GM10847 (cell line): ENCODE data around the gene KLK13.

ENCODE experiments used
- POLR2A ChIP-seq: IDR thresholded peaks from 2 replicates; pipeline ENCODE4 v1.6.1; 2011; ENCODE audit not compliant: insufficient read length; ENCODE audit errors: extremely low read depth

The KLK13 gene, protein sequence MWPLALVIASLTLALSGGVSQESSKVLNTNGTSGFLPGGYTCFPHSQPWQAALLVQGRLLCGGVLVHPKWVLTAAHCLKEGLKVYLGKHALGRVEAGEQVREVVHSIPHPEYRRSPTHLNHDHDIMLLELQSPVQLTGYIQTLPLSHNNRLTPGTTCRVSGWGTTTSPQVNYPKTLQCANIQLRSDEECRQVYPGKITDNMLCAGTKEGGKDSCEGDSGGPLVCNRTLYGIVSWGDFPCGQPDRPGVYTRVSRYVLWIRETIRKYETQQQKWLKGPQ

DNA sequence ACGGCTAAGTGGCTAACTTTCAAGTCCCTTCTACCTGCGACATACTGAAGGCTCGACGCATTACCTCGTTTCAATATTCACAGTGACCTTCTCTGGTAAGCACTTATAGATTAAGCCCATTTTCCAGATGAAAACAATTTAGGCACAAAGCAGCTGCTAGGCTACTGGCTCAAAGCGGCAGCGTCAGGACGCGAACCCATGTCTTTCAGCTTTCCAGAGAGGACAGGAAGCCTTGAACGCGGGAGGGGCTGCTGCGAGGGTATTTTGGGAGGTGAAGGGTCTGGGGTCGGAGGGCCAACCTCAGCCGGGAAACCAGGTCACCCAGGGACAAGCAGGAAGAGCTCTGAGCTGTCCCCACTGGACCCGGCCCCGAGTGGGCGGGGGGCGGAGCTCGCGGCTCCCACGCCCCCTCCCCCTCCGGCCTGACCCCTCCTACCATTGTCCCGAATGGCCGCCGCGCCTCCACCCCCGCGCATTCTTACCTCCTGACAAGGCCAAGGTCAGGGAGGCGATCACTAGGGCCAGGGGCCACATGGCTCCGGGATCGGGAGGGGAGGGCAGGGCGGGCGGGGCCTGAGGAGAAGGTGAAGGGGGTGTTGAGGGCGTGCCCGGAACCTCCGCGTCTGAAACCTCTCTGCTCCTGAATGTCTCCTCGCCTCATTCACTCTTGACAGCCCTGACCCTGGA lies at the start of gene KLK13:
Gene KLK13 (minus strand): TSS at position 559 of the 687 bp plus-strand sequence. CDS start 25 bp downstream, at position 534.
- TF ChIP-seq POLR2A, result no peak

DNA sequence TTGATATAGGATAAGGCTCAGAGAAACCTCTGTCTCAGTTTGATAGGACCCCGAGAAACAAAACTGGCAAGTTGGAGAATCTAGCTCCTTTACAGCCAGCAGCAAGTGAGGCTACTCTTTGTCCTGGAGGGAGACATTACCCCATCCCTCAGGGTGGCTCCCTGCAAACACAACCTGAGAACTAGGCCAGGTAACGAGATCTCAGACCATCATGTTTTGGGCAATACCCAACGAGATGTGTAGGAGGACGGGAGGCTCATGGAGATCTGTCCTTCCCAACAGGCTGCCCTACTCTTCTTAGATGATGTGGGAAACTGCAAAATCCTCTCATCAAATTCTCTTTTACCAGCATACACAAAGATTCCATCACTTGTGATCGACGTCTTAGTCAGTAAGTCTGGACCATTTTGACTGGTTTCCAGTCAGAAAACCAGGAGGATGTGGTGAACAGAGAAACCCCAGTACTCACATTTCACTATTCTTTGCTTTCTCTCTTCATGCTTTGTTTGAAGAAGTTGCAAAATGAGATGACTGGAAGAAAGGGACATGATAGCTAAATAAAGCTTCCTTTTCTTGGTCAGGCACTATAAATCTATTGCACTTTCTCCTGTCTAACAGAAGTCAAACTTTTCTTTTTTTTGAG lies 49.3 kb upstream of the KLK13 start:
- no peak for TF ChIP-seq POLR2A

DNA sequence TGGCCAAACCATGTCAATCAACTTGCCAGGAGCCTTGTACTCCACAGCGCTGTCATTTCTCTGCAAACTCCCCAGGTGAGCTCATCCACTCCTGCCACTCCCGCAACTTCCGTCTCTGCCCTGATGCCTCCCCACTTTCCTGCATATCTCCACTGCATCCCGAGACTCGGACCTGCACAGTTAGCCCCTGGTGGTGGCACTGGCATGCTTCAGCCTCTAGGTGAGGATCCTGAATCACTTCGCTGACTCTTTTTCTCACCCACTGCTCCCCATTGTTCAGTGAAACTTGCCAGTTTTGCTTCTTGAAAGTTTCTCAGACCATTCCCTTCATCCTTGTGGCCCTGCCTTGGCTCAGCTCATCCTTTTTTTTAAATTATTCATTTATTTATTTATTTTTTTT lies 46.7 kb upstream of the KLK13 start:
- no peak for TF ChIP-seq POLR2A

DNA sequence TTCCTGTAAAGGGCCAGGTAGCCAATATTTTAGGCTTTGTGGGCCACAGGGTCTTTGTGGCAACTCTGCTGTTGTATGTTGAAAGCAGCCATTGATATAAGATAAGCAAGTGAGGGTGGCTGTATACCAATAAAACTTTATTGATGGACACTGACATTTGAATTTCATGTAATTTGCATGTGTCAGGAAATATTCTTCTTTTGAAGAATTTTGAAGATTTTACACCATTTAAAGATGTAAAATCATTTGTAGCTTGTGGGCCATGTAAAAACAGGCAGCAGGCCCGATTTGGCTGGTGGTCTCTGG lies 45.7 kb upstream of the KLK13 start:
- TF ChIP-seq POLR2A, result no peak

DNA sequence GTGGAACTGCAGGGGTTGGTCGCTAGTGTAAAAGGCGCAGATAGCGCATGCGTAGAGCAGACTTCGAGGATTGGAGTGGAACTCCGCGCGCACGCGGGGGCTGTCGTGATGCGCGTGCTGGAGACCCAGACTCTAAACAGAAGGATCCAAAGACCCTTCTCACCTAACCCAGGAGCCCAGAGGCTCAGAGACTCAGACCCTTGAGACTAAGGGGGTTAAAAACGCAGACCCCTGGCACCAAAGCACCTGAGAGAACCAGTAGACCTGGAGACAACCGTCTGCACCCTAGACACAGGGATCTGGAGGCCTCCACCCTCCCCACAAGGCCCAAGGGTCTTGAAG lies 43.9 kb upstream of the KLK13 start:
- no peak for TF ChIP-seq POLR2A

DNA sequence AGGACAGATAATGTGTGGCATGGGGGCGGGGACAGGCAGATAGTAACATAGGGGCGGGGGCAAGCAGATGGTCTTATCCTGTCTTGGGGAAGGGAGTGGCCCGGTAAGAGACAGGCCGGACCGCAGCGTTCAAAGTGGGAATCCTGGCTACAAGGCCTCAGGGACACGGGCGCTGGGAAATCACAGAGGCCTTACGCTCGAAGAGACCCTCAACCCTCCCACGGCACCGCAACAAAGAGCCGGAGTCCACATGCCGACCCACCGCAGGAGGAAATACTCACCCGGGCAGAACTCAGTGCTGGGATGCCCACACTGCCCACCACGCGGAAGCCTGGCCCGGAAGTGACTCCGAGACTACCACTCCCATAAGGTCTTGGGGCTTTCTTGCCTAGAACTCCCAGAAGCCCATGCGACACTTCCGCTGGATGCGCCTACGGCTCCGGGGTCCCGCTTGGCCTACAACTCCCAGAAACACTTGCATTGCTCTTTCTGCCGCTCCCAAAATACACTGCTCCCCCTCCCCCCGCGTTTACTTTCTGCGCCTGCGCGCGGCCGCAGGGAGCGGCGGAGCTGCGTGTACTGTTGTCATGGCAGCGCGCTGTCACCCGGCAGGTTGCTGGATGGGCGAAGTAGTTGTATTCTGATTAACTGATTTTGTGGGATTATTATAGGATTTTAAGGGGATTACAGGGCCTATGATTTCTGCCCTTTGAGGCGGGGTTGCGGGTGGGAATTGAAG lies 43.3 kb upstream of the KLK13 start, which contains the start of gene CTU1:
Gene CTU1 (minus strand): TSS at position 344 of the 739 bp plus-strand sequence. CDS start 3,840 bp downstream, outside the sequence.
- peak; percentile 51 for TF ChIP-seq POLR2A

DNA sequence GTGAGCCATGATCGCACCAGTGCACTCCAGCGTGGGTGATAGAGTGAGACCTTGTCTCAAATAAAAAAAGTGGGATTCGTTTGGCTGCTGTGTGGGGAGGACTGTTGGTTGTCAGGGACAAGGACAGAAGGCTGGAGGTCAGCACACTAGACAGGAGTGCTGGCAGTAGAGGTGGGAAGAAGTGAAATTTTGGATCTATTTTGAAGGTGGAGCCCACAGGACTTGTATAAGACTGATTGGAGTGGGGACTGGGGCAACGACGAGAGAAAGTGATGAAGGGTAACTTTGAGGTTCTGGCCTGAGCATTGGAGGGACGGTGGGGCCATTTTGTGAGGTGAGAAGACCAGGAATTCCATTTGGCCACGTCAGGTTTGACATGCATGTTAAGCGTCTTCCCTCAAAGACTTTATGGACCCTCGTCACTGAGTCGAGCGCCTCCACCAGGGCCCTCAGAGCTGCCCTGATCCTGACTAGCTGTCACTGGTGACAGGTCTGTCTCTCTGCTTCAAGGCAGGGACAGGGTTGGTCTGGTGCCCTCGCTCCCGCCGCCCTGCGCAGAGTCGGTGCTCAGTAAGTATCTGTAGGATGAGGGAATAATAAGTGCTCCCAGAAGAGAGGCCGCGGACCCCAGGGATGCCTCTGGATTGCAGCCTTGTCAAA lies 42.6 kb upstream of the KLK13 start:
- no peak for TF ChIP-seq POLR2A

DNA sequence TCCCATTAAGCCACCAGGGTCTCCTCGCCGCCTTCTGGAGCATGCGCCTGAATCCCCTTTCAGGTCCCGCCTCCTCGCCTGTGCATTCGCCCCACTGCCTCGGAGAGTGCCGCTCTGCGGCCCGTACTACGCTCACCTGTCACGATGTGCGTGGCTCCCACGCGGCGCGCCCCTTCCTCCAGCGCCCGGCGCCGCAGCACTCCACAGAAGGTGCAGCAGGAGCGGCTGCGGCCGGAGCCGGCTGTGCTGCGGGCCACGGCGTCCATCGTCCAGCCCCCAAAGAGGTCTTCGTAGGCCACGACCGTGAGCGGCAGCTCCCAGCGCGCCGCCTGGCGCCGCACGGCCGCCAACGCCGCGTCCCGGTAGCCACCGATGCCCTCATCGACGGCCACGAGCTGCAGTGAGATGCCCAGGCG lies 39.0 kb upstream of the KLK13 start:
- TF ChIP-seq POLR2A, result no peak

DNA sequence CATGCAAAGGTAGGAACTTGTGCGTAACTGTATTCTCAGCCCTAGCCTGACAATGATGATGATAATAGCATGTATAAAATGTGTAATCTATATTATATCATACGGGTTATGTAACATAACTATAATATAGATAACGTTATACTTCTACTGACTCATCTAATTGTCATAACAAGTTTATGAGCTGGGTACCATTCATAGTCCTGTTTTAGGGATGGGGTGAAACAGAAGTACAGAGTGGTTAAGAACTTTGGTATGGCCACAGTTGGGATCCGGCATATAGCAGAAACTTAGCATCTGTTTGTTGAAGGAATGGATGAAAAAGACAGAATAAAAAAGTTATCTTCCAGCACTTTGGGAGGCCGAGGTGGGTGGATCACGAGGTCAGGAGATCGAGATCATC lies 38.1 kb upstream of the KLK13 start:
- TF ChIP-seq POLR2A, result no peak

DNA sequence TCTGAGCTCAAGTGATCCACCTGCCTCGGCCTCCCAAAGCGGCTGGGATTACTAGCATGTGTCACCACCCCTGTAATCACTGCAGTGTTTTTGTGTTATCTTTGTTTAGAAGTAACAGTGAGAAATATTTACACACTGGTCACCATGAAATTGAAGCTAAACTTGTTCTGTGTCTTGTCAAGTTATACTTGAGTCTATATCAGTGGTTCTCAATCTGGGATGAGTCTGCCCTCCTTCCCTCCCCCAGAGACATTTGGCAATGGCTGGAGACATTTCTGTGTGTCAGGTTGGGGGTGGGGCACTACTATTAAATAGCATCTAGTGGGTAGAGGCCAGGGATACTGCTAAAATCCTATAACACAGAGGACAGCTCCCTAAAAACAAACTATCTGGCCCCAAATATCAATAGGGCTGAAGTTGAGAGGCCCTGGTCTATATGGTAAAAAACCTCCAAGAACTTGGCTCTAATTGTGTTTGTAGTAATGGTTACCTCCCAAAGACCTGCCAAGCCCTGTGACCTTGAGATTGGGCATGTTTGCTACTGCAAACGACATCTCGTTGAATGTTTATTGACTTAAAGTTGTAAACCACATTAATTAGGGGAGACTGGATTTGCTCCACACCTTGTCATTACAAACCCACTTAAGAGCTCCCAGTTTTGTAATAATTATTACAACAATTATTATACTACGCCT lies 36.4 kb upstream of the KLK13 start:
- TF ChIP-seq POLR2A, result no peak

DNA sequence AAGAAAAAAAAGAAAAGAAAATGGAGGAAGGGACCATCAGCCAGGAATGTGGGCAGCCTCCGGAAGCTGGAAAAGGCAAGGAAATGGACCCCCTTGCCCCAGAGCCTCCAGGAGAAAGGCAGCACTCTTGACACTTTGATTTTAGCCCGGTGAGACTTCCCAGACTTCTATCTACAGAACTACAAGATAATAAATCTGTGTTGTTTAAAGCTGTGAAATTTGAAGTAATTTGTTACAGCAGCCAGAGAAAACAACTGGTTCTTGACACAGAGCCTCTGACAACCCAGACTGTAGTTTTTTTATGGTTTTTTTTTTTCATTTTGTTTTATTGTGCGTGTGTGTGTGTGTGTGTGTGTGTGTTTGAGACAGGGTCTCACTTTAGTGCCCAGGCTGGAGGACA lies 35.7 kb upstream of the KLK13 start:
- TF ChIP-seq POLR2A, result no peak

DNA sequence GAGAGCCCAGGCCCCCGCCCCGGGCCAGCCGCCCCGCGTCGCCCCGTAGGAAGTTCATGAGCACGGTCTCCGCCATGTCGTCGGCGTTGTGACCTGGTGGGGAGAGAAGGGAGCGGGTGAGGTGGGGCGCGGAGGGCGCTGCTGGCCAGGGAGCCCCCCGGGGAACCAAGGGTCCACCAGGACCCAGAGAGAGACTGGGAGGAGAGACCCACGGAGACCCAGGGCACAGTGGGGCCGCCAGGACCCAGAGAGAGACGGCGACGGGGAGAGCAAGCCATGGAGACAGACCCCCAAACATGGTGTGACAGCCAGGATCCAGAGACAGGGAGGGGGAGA lies 34.1 kb upstream of the KLK13 start:
- TF ChIP-seq POLR2A, result no peak

DNA sequence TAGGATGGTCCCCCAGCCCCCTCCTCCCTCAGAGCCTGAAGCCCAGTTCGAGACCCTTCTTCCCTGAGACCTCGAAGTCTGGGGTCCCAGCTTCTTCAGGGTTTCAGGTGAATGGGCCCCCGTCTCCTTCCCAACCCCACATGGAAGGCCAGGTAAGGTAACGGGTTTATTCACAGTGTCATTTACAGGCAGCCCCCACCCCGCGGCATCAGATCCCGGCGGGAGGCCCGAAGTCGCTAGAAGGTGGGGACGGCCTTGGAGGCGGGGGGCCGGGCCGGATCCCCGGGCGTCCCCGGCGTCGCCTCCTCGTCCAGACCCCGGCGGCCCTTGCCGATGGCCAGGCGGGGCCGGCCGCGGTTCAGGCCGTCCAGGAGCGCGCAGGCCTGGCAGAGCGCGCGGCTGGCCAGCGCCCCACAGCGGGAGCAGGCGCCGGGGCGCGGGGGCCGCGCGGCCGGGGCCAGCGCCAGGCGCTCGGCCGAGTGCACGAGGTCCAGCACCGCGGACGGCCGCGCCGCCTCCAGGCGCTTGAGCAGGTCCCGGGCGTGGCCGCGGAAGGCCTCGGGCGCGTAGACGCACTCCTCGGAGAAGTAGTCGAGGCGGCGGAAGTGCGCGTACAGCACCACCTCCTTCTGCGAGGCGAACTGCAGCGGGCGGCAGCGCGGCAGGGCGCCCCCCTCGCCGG lies 33.6 kb upstream of the KLK13 start:
- no peak for TF ChIP-seq POLR2A

DNA sequence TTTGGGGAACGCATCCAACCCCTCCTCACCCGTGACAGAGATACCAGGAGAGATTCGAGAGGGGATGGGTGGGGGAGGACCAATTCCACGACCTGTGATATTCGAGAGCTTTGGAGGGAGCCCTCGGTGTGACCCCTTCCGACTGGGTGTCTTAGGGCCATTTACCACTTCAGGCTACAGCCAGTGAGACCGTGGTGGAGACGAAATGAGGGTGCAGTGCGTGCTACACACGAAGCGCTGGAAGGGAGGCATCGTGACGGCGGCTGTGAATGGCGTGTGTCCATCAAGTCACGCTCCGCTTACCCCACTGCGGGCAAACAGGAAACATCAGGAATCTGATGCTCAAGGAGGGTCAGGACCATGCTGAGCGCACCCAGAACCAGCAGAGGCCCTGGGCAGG lies 32.9 kb upstream of the KLK13 start:
- no peak for TF ChIP-seq POLR2A
